GM12878 (cell line): ENCODE measurements around the gene STRN4. TPM values are rescaled to one million over a fixed set of nuclear protein-coding genes. Genes with fewer than 3 reads are reported as not detected.

Experiments used
- CBX5 ChIP-seq: sonication (generic); IDR thresholded peaks from 2 replicates; pipeline ENCODE4 v1.6.1; 2016; ENCODE audit warnings: low read depth, moderate library complexity, mild to moderate bottlenecking, inconsistent platforms
- CHD4 ChIP-seq: fragments of 200-600 bp; sonication (generic); IDR thresholded peaks from 2 replicates; pipeline ENCODE4 v1.6.1; 2016; ENCODE audit warnings: mild to moderate bottlenecking
- GATAD2B ChIP-seq: fragments of 450-650 bp; conservative IDR thresholded peaks from 2 replicates; pipeline ENCODE4 v1.6.1; 2017; ENCODE audit warnings: low read depth, mild to moderate bottlenecking, moderate library complexity
- HCFC1 ChIP-seq: fragments of 150-350 bp; IDR thresholded peaks from 2 replicates; pipeline ENCODE4 v1.6.1; 2014; ENCODE audit warnings: low read length
- KAT2A ChIP-seq: conservative IDR thresholded peaks from 2 replicates; pipeline ENCODE4 v1.6.1; 2011; ENCODE audit warnings: low read depth, low read length; ENCODE audit not compliant: control insufficient read depth
- MEF2B ChIP-seq: fragments of 450-650 bp; IDR thresholded peaks from 2 replicates; pipeline ENCODE4 v1.6.1; 2018; ENCODE audit warnings: mild to moderate bottlenecking, moderate library complexity; ENCODE audit not compliant: partially characterized antibody, poor library complexity, severe bottlenecking
- NFYB ChIP-seq: IDR thresholded peaks from 2 replicates; pipeline ENCODE4 v1.6.1; 2011; ENCODE audit warnings: low read depth, mild to moderate bottlenecking, low read length, improper control_type of control experiment, moderate library complexity; ENCODE audit not compliant: insufficient read depth
- SPI1 ChIP-seq: IDR thresholded peaks from 2 replicates; pipeline ENCODE4 v1.6.1; 2011; ENCODE audit warnings: low read depth, mild to moderate bottlenecking, low read length, moderate library complexity, borderline replicate concordance; ENCODE audit not compliant: insufficient read depth
- polyA plus RNA-seq, 11 experiments: library from polyadenylated mRNA; depleted of rRNA in 4 of 11; unstranded in 6 of 11; stranded (reverse) in 5 of 11; fragments of >200 nt; fragmentation: Nextera tagmentation in 4 of 11; fragmentation: Illumina TruSeq in 1 of 11; extraction: Ambion mirVana in 4 of 11; extraction: Trizol in 1 of 11; gene quantifications; 1 replicate in 1 of 11; 2 replicates in 10 of 11; pipeline versions ENCODE4 v1.2.1 to v1.2.3, GENCODE V29; 2011 to 2016; ENCODE audit warnings: inconsistent platforms in 2 of 11, missing spikeins in 2 of 11, low read depth in 1 of 11
- total RNA-seq, 4 experiments: library from RNA; depleted of rRNA in 3 of 4; stranded (reverse); fragments of >200 nt in 3 of 4; fragmentation: Illumina TruSeq in 1 of 4; extraction: Trizol in 1 of 4; gene quantifications; 2 replicates each; pipeline versions ENCODE4 v1.2.1 to v1.2.3, GENCODE V29; 2013 to 2021
- TF ChIP-seq, protein P1 (sequence below): fragments of 450-650 bp; IDR thresholded peaks from 2 replicates; pipeline ENCODE4 v1.6.1; 2017; ENCODE audit warnings: mild to moderate bottlenecking, moderate library complexity
- TF ChIP-seq, protein P2 (sequence below): fragments of 450-650 bp; IDR thresholded peaks from 2 replicates; pipeline ENCODE4 v1.6.1; 2014; ENCODE audit warnings: mild to moderate bottlenecking
- TF ChIP-seq, protein P3 (sequence below): fragments of 450-650 bp; IDR thresholded peaks from 2 replicates; pipeline ENCODE4 v1.6.1; 2017; ENCODE audit warnings: mild to moderate bottlenecking
- TF ChIP-seq, protein P4 (sequence below): IDR thresholded peaks from 2 replicates; pipeline ENCODE4 v1.6.1; 2011; ENCODE audit warnings: mild to moderate bottlenecking, low read depth, low read length, moderate library complexity; ENCODE audit not compliant: insufficient replicate concordance

STRN4 gene
- total and polyA plus RNA-seq, 10 of the 15 experiments (the other 5 are each of a cell fraction or from before 2014, with no cell fraction given), result 0.42 to 62.8 (median 22.5) TPM

DNA sequence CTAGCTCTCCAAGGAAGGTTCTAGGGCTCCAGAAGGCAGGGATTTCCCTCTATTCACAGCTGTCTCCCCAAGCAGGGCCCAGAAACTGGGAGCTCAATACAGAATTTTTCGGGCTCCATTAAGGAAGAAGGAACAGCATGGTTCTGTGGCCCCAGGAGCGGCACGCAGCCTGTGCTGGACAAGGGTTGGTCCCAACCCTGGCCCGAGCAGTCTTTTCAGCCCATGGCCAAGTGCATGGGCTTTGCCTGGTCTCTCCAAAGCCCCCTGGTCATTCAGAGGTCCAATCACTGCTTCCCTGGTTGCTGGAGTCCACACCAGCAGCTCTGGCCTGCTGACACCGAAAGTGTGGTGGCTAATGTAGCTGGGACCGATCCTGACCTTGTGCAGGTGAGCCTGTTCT is 22.8 kb downstream of the STRN4 start (continued):
- no peak for TF ChIP-seq MEF2B
- TF ChIP-seq CBX5, result no peak
- TF ChIP-seq HCFC1, result no peak
- no peak for TF ChIP-seq CHD4
- TF ChIP-seq, protein P1, sequence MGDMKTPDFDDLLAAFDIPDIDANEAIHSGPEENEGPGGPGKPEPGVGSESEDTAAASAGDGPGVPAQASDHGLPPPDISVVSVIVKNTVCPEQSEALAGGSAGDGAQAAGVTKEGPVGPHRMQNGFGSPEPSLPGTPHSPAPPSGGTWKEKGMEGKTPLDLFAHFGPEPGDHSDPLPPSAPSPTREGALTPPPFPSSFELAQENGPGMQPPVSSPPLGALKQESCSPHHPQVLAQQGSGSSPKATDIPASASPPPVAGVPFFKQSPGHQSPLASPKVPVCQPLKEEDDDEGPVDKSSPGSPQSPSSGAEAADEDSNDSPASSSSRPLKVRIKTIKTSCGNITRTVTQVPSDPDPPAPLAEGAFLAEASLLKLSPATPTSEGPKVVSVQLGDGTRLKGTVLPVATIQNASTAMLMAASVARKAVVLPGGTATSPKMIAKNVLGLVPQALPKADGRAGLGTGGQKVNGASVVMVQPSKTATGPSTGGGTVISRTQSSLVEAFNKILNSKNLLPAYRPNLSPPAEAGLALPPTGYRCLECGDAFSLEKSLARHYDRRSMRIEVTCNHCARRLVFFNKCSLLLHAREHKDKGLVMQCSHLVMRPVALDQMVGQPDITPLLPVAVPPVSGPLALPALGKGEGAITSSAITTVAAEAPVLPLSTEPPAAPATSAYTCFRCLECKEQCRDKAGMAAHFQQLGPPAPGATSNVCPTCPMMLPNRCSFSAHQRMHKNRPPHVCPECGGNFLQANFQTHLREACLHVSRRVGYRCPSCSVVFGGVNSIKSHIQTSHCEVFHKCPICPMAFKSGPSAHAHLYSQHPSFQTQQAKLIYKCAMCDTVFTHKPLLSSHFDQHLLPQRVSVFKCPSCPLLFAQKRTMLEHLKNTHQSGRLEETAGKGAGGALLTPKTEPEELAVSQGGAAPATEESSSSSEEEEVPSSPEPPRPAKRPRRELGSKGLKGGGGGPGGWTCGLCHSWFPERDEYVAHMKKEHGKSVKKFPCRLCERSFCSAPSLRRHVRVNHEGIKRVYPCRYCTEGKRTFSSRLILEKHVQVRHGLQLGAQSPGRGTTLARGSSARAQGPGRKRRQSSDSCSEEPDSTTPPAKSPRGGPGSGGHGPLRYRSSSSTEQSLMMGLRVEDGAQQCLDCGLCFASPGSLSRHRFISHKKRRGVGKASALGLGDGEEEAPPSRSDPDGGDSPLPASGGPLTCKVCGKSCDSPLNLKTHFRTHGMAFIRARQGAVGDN, result no peak
- no peak for TF ChIP-seq KAT2A
- TF ChIP-seq GATAD2B, result no peak
- TF ChIP-seq SPI1, result no peak
- no peak for TF ChIP-seq NFYB
- TF ChIP-seq, protein P2, sequence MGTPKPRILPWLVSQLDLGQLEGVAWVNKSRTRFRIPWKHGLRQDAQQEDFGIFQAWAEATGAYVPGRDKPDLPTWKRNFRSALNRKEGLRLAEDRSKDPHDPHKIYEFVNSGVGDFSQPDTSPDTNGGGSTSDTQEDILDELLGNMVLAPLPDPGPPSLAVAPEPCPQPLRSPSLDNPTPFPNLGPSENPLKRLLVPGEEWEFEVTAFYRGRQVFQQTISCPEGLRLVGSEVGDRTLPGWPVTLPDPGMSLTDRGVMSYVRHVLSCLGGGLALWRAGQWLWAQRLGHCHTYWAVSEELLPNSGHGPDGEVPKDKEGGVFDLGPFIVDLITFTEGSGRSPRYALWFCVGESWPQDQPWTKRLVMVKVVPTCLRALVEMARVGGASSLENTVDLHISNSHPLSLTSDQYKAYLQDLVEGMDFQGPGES, result no peak
- TF ChIP-seq, protein P3, sequence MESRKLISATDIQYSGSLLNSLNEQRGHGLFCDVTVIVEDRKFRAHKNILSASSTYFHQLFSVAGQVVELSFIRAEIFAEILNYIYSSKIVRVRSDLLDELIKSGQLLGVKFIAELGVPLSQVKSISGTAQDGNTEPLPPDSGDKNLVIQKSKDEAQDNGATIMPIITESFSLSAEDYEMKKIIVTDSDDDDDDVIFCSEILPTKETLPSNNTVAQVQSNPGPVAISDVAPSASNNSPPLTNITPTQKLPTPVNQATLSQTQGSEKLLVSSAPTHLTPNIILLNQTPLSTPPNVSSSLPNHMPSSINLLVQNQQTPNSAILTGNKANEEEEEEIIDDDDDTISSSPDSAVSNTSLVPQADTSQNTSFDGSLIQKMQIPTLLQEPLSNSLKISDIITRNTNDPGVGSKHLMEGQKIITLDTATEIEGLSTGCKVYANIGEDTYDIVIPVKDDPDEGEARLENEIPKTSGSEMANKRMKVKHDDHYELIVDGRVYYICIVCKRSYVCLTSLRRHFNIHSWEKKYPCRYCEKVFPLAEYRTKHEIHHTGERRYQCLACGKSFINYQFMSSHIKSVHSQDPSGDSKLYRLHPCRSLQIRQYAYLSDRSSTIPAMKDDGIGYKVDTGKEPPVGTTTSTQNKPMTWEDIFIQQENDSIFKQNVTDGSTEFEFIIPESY, result no peak
- TF ChIP-seq, protein P4, sequence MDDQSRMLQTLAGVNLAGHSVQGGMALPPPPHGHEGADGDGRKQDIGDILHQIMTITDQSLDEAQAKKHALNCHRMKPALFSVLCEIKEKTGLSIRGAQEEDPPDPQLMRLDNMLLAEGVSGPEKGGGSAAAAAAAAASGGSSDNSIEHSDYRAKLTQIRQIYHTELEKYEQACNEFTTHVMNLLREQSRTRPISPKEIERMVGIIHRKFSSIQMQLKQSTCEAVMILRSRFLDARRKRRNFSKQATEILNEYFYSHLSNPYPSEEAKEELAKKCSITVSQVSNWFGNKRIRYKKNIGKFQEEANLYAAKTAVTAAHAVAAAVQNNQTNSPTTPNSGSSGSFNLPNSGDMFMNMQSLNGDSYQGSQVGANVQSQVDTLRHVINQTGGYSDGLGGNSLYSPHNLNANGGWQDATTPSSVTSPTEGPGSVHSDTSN, result no peak
- TF ChIP-seq, all 136 proteins: peak for 0
